Neuron (in vitro differentiated cells): ENCODE results near the gene TKT.
"Not testable (repeated sequence)": the region's sequence is repeated elsewhere in the genome, so short reads cannot be mapped to it uniquely, and the experiment has no call there.

Experiments used
- H2AFZ ChIP-seq: one replicate; pipeline ENCODE4 v1.6.1; 2013; ENCODE audit warnings: low read depth, mild to moderate bottlenecking, inconsistent platforms, low read length, moderate library complexity
- H3K27me3 ChIP-seq: one replicate; pipeline ENCODE4 v1.6.1; 2013; ENCODE audit warnings: low read length; ENCODE audit not compliant: insufficient read depth
- H3K36me3 ChIP-seq: one replicate; pipeline ENCODE4 v1.6.1; 2013; ENCODE audit warnings: low read length; ENCODE audit not compliant: insufficient read depth
- H3K4me1 ChIP-seq: one replicate; pipeline ENCODE4 v1.6.1; 2013; ENCODE audit warnings: low read length; ENCODE audit not compliant: insufficient read depth
- H3K4me3 ChIP-seq: 2 replicates; pipeline ENCODE4 v1.5.1; 2013; ENCODE audit warnings: mild to moderate bottlenecking, low read length, moderate library complexity
- H3K9me3 ChIP-seq: one replicate; pipeline ENCODE4 v1.6.1; 2013; ENCODE audit warnings: low read length

The TKT gene

GRCh38 chr3:53274938-53275605 lies 19.2 kb upstream of the TKT start:
- Histone ChIP-seq H3K9me3 (no peaks in the 10 kb centered on the region), H3K4me3 (no peak overlapping the region), H3K36me3 (no peaks in the 10 kb centered on the region), H2AFZ (no peak overlapping the region), H3K4me1 (peaks cover 5% of the 10 kb centered on the region), H3K27me3 (no peaks in the 10 kb centered on the region)

DNA sequence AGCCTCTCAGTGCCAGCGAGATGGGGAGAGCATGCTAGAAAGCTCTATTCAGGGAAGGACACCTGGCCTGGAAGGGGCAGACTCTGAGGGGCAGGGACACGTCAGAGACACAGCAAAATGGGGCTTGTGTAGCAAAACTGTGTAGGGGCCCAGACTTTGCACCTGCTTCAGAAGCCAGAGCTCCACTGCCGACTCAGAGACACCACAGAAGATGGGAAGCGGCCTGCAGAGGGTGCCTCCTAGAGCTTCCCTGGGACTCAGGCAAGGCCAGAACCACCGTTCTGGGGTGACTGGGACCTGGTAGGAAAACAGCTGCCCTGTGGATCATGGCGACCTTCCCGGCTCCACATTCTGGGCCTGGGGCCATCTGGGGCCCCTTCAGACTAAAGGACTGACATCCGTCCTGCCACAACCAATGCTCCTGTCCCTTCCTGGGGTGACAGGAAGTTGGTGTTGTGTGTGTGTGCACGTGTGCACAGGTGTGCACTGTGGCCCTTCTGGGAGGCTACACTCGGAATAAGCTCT lies 17.4 kb upstream of the TKT start:
- Histone ChIP-seq H3K4me1 (peaks cover 11% of the 10 kb centered on the region), H3K36me3 (no peaks in the 10 kb centered on the region), H3K9me3 (no peaks in the 10 kb centered on the region), H3K27me3 (no peaks in the 10 kb centered on the region), H3K4me3 (no peak overlapping the region), H2AFZ (no peak overlapping the region)

GRCh38 chr3:53269888-53270880 lies 14.4 kb upstream of the TKT start:
- Histone ChIP-seq H2AFZ (peak overlapping the region; percentile 88), H3K27me3 (no peaks in the 10 kb centered on the region), H3K4me1 (peaks cover 11% of the 10 kb centered on the region), H3K36me3 (no peaks in the 10 kb centered on the region), H3K9me3 (no peaks in the 10 kb centered on the region), H3K4me3 (peak overlapping the region; percentile 9)

- H3K27me3 ChIP-seq, H3K36me3 ChIP-seq, H2AFZ ChIP-seq, H3K9me3 ChIP-seq, H3K4me3 ChIP-seq: not testable (repeated sequence)
- peaks cover 11% of the 10 kb centered on the region for H3K4me1 ChIP-seq
These were observed 13.4 kb upstream of the TKT start for GRCh38 chr3:53269193-53269592.

DNA sequence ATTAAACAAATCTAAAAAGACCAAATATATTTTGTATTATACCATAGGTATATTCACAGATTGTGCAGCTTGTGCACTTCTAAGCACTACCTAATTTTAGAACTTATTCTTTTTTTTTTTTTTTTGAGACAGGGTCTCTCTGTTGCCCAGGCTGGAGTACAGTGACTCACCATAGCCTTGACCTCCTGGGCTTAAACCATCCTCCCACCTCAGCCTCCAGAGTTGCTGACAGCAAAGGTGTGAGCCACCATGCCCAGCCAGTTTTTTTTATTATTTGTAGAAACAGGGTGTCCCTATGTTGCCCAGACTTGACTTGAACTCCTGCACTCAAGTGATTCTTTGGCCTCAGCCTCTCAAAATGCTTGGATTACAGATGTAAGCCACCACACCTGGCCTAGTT lies 11.9 kb upstream of the TKT start:
- Histone ChIP-seq H3K4me1 (peaks cover 11% of the 10 kb centered on the region), H3K4me3 (no peak overlapping the region), H3K27me3 (no peaks in the 10 kb centered on the region), H3K36me3 (no peaks in the 10 kb centered on the region), H2AFZ (no peak overlapping the region), H3K9me3 (no peaks in the 10 kb centered on the region)

- no peaks in the 10 kb centered on the region for H3K27me3 ChIP-seq
- H3K9me3 ChIP-seq, result no peaks in the 10 kb centered on the region
- H3K4me1 ChIP-seq, result peaks cover 8% of the 10 kb centered on the region
- no peaks in the 10 kb centered on the region for H3K36me3 ChIP-seq
- H3K4me3 ChIP-seq, result no peak overlapping the region
- no peak overlapping the region for H2AFZ ChIP-seq
These were observed 8.9 kb upstream of the TKT start for GRCh38 chr3:53264718-53265117.

- Histone ChIP-seq H3K4me3 (no peak overlapping the region), H3K9me3 (no peaks in the 10 kb centered on the region), H3K4me1 (peaks cover 14% of the 10 kb centered on the region), H3K36me3 (no peaks in the 10 kb centered on the region), H3K27me3 (no peaks in the 10 kb centered on the region), H2AFZ (no peak overlapping the region)
These were observed 8.1 kb upstream of the TKT start for GRCh38 chr3:53263907-53264306.

DNA sequence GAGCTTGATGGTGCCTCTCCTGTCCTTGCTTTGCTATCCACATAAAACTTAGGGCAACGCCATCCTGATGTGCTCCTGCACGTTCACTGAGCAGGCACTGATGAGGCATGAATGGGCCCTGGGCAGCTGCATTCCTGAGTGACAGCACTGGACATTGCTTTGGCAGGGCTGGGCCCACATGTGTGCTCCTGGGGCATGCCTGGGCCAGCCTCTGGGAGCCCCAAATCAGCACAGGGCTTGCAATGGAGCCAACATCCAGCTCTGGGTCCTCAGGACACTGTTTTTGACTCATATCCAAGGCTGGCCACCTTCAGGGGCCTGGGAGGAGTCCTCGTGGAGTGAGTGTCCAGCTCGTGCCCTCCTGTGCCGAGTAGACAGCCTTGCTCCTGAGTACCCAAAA lies 5.9 kb upstream of the TKT start:
- no peak overlapping the region for H2AFZ ChIP-seq
- no peaks in the 10 kb centered on the region for H3K36me3 ChIP-seq
- H3K9me3 ChIP-seq, result no peaks in the 10 kb centered on the region
- no peaks in the 10 kb centered on the region for H3K27me3 ChIP-seq
- H3K4me1 ChIP-seq, result peaks cover 23% of the 10 kb centered on the region
- no peak overlapping the region for H3K4me3 ChIP-seq

DNA sequence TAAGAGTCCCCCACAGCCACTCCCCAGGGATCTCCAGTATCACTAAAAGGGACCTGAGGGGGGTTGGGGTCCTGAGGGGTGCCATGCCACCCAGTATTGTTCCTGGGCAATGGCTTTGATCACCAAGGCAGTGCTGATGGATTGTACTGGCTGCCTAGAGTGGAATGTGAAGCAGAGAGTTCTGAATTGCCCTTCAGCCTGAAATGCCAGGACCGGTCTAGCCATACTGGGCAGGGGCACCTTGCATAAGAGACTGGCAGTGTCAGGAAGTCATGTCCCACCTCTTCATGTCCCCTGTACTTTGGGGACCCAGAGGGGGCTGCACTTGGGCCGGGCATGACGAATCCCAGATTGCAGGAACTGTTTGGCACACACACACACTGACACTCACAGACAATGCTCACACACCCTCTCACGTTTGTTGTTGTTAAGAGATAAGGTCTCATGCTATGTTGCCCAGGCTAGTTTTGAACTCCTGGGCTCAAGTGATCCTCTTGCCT lies 4.5 kb upstream of the TKT start:
- no peaks in the 10 kb centered on the region for H3K27me3 ChIP-seq
- H3K9me3 ChIP-seq, result no peaks in the 10 kb centered on the region
- peaks cover 23% of the 10 kb centered on the region for H3K4me1 ChIP-seq
- H2AFZ ChIP-seq, result no peak overlapping the region
- H3K36me3 ChIP-seq, result no peaks in the 10 kb centered on the region
- H3K4me3 ChIP-seq, result no peak overlapping the region

- no peaks in the 10 kb centered on the region for H3K9me3 ChIP-seq
- peaks cover 25% of the 10 kb centered on the region for H3K4me1 ChIP-seq
- H3K36me3 ChIP-seq, result no peaks in the 10 kb centered on the region
- no peaks in the 10 kb centered on the region for H3K27me3 ChIP-seq
- no peak overlapping the region for H3K4me3 ChIP-seq
- no peak overlapping the region for H2AFZ ChIP-seq
These were observed 3.8 kb upstream of the TKT start for GRCh38 chr3:53259427-53260259.

- no peaks in the 10 kb centered on the region for H3K9me3 ChIP-seq
- peak overlapping the region; percentile 6 for H2AFZ ChIP-seq
- peaks cover 33% of the 10 kb centered on the region for H3K4me1 ChIP-seq
- H3K4me3 ChIP-seq, result no peak overlapping the region
- no peaks in the 10 kb centered on the region for H3K36me3 ChIP-seq
- H3K27me3 ChIP-seq, result no peaks in the 10 kb centered on the region
These were observed 3.0 kb upstream of the TKT start for GRCh38 chr3:53258600-53259426.

GRCh38 chr3:53257465-53257864 lies 1.6 kb upstream of the TKT start:
- peaks cover 34% of the 10 kb centered on the region for H3K4me1 ChIP-seq
- H3K27me3 ChIP-seq, result no peaks in the 10 kb centered on the region
- no peaks in the 10 kb centered on the region for H3K36me3 ChIP-seq
- no peaks in the 10 kb centered on the region for H3K9me3 ChIP-seq
- H3K4me3 ChIP-seq, result no peak overlapping the region
- no peak overlapping the region for H2AFZ ChIP-seq
